ENCODE measurements around the gene METAP2. TPM values are rescaled to one million over a fixed set of nuclear protein-coding genes. Genes with fewer than 3 reads are reported as not detected.

Gene METAP2
- total RNA-seq, 1 donor from 2014 or later, result 53.0 TPM

DNA sequence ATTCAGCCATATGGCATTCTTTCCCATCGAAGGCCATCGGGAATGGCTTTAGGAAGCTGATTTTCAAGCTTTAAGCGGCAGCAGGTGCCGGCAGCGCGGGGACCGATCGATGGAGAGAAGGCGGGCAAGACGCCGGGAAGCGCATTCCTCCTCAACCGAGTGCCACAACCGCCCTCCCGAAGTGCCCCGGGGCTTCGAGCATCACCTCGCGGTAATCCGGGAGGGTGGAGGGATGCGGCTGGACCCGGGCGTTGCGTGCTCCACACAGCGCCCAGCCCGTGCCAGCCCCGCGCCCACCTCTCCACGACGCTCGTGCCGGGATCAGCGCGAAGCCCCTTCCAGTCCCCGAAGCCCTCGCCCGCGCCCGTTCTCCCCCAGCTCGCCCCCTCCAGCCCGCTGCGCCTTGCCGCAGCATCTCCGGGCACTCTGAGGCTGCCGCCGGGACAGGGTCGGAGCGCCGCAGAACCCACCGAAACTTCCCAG lies 74.1 kb downstream of the METAP2 start:
- DNase-seq (ENCODE audit: extremely low read depth, low read depth, low spot score), result no peak

DNA sequence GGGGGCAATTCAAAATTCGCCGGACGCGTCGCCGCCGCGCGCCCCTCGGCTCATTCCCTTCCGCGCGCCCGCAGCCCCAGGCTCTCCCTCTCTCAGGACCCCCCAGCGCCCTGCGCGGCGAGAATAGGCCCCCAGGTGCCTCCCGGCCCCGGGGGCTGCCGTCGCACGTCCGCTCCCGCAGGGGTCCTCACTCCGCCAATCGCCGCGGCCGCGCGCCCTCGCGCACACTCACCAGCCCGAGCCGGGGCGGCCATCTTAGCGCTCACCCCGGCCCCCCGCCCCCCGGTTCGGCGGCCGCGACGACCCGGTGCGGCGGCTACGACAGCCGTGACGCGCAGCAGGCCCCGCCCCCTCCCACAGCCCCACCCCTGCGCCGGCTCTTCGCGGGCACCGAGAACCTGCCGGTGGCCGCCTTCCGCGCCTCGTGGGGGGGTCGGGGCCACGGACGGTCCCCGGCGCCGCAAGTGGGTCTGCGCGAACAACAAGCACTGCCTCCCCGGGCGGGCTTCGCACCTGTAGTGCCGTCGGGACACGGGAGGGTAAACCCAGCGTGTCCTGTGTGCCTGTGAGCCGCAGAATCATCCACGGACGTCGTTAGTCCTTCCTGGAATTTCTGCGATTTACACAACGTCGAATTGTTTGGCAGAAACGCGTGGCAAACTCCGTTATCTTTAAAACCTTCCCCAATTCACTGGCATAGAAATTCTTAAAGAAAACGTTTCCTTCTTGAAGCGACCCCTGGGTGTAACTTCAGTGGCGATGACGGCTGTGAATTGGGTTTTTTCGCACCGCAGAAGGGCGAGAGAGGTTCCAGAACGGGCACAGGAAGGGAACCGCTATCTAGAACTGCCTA lies 74.8 kb downstream of the METAP2 start:
- DNase-seq (ENCODE audit: extremely low read depth, low read depth, low spot score), result no peak

DNA sequence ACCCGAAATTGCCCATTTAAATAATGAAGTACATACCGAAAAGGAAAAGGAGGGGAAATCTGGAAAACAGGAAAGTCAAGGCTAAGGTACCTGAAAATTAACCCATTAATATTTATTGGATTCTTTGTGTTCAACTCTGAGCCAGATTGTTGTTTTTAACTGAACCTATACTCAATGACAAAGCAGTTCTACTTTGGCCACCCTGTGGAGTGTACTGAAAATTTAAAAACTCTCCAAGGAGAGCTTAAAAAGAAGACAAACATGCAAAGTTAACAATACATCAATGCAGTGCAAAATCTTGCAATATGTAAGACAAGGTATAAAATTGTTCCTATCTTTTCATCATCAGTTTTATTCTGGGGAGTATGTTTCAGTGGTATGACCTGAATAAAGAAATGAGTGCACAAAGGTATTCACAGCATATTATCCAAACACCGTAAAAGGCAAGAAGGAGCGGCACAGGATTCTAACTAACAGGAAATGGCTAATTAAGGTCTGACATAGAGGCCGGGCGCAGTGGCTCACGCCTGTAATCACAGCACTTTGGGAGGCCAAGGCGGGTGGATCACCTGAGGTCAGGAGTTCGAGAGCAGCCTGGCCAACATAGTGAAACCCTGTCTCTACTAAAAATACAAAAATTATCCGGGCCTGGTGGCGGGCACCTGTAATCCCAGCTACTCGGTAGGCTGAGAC lies 75.6 kb downstream of the METAP2 start:
- no peak for DNase-seq (ENCODE audit: extremely low read depth, low read depth, low spot score)

DNA sequence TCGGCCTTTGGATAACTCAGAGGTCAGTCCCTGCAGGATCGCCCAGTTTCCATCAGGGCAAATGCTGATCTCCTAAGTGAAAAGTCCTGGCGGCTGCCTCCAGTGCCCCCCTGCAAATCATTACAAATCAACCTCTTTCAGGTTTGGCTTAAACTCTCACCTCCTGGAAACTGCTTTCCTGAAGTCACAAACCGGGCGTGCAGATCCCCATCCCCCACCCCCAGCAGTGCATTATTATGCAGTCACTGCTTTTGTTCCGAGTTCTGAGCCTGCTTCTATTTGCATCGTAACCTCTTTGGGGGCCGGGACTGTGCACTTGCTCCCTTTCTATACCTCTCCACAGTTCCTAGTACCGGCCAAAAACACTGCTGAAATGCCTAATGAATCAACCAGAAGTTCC lies 77.4 kb downstream of the METAP2 start, which contains the start of gene USP44:
USP44 (minus strand) TSS at position 172 of the 400 bp plus-strand sequence. CDS start 17,220 bp downstream, outside the sequence.
- DNase-seq (ENCODE audit: extremely low read depth, low read depth, low spot score), result no peak

DNA sequence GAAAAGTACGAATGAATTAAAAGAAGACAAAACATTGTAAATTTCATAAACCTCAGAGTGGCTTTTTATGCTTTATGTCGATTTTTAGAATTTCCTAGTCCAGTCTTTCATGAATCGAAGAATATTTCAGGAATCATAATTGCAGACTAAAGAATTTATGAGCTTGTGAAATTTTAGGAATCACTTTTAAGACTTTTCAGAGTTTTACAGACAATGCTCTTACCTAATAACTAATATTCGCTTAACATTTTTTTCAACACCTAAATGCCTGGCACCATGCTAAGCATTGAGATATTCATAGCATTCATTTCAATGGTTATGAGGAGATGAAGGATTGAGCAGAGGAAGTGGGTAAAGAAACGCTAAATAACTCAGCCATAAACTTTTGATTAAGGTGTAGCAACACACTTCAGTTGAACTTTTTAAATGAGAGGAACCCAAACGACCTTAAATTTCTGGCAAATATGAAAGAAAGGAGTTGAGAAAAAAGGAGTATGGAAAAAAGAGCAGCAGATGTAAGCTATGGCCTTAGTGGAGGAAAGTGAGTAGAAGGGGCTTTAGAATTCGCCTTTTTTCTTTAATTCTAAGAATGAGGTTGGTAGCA lies 78.1 kb downstream of the METAP2 start:
- no peak for DNase-seq (ENCODE audit: extremely low read depth, low read depth, low spot score)

DNA sequence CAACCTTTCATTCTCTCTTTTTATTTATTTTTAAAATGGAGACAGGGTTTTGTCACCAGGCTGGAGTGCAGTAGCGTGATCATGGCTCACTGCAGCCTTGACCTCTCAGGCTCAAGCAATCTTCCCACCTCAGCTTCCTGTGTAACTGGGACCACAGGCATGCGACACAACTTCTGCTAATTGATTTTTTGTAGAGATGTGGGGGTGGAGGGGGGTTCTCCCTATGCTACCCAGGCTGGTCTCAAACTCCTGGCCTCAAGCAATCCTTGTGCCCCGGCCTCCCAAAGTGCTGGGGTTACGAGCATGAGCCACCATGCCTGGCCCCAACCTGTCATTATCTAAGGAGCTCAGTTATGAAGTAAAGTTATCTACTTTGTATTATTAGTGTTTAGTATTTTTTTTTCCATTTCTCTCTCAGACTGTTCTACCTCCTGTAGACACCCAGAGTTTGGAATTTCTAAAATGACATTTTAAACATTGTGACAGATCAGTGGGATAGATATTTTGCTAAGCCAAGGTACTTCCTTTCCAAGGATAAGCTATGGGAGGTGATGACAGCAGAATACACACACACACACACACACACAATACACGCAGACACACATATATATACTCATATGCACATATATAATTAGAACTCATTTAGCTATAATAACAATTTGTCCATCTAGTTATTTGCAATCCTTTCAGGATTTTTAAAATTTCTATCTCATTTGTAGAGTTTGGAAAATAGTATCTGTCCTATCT lies 79.4 kb downstream of the METAP2 start:
- DNase-seq (ENCODE audit: extremely low read depth, low read depth, low spot score), result no peak

DNA sequence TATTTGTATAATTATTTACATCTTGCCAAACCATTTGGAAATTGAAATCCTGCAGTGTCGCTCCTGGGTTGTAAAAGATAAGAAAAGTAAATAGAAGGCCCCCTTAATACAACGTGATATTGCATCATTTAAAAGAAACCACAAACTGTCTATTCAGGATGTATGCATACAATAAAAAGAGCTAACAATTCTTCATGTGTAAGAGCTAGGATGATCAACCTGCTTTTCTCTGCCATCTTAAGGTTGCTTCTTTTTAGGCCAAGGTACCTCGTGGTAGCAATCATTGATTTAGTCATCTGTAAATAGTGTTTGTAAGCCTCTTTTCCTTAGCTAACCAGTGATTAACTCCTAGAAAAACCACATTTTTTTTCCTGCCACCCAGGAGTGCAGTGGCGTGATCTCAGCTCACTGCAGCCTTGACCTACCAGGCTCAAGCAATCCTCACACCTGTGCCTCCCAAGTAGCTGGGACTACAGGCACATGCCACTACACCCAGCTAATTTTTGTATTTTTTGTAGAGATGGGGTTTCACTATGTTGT lies 80.7 kb downstream of the METAP2 start:
- no peak for DNase-seq (ENCODE audit: extremely low read depth, low read depth, low spot score)

DNA sequence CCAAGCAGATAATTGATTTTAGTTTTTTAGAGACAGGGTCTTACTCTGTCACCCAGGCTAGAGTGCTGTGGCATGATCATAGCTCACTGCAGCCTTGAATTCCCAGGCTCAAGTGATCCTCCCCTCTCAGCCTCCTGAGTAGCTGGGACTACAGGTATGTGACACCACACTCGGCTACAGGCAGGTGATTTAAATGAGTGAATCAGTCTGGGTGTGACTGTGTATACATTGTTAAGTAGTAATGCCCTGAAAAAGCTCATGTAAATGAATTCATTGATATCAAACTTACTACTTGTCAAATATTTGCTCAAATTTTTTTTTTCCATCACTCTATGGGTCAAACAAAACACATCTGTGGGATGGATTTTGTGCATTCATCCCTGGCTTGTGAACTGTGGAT lies 83.7 kb downstream of the METAP2 start:
- no peak for DNase-seq (ENCODE audit: extremely low read depth, low read depth, low spot score)

Other genes with a start within 250 kb of the METAP2 start
- 0.41 and 0.73 TPM in 2 replicates for gene USP44, start 77.3 kb downstream of the METAP2 start, total RNA-seq